Right lobe of liver (tissue), 4 donors: ENCODE measurements around the gene RYR3.

ENCODE experiments used
- POLR2A ChIP-seq: fragments of 450-650 bp; IDR thresholded peaks from one replicate; pipeline ENCODE4 v1.6.1; 2017; ENCODE audit warnings: antibody characterized with exemption, mild to moderate bottlenecking
- TF ChIP-seq, protein P1 (sequence below), 4 donors: fragments of 200-600 bp in 3 of 4; fragments of 450-650 bp in 1 of 4; IDR thresholded peaks; one replicate each; pipeline versions ENCODE4 v1.5.1 to v1.8.0; 2016 to 2022; ENCODE audit warnings: antibody characterized with exemption in 4 of 4, mild to moderate bottlenecking in 2 of 4
- donor health status: DM: no; HTN: no; CAD: no.
- donor health status: DM: no; HTN: no; CAD: no.
- donor health status: DM: no; HTN: yes; CAD: no.

DNA sequence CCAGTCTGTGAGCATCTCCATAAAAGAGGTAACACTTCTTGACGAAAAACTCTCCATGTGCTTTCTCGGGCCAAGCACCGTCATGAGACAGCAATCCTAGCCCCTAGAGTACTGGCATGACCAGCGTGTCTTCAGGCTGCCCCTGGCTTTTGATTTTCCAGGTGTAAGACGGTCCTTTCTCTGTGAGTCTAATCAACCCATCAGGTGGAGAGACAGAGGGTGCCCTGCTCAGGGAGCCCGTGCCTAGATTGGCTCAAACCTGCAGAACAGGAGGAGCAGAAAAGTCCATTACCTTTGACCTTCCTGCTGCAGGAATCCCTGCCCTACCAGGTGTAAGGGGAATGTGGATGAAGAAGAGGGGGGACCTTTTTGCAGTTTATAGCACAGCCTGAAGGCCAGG is 548.1 kb downstream of the RYR3 start:
- TF ChIP-seq, protein P1, sequence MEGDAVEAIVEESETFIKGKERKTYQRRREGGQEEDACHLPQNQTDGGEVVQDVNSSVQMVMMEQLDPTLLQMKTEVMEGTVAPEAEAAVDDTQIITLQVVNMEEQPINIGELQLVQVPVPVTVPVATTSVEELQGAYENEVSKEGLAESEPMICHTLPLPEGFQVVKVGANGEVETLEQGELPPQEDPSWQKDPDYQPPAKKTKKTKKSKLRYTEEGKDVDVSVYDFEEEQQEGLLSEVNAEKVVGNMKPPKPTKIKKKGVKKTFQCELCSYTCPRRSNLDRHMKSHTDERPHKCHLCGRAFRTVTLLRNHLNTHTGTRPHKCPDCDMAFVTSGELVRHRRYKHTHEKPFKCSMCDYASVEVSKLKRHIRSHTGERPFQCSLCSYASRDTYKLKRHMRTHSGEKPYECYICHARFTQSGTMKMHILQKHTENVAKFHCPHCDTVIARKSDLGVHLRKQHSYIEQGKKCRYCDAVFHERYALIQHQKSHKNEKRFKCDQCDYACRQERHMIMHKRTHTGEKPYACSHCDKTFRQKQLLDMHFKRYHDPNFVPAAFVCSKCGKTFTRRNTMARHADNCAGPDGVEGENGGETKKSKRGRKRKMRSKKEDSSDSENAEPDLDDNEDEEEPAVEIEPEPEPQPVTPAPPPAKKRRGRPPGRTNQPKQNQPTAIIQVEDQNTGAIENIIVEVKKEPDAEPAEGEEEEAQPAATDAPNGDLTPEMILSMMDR (IDR thresholded peaks at IDR 0.05): no peak
- no peak for TF ChIP-seq POLR2A
